ENCODE data around the gene CKAP2L.
"Not testable (repeated sequence)": the region's sequence is repeated elsewhere in the genome, so short reads cannot be mapped to it uniquely, and the experiment has no call there.

- not testable (repeated sequence) for TF ChIP-seq CTCF (IDR thresholded peaks at IDR 0.05); ZFX (IDR thresholded peaks at IDR 0.05; ENCODE audit: borderline replicate concordance)
Measured at GRCh38 chr2:112716826-112717352, 47.5 kb downstream of the CKAP2L start.

Measured in 22Rv1 (cell line).